GM12892 (cell line): ENCODE data around the gene MAGOH.

Experiments used
- POLR2A ChIP-seq: IDR thresholded peaks from 2 replicates; pipeline ENCODE4 v1.6.1; 2011; ENCODE audit warnings: low read depth, low read length, control low read depth
- POLR2AphosphoS5 ChIP-seq: IDR thresholded peaks from 2 replicates; pipeline ENCODE4 v1.6.1; 2011; ENCODE audit warnings: low read depth, low read length, control low read depth

- TF ChIP-seq POLR2AphosphoS5 (no peak), POLR2A (no peak)
These were observed 25.7 kb upstream of the MAGOH start for GRCh38 chr1:53264048-53264447.
